HepG2 (cell line): ENCODE measurements around the gene RABL2A. TPM values are rescaled to one million over a fixed set of nuclear protein-coding genes. Genes with fewer than 3 reads are reported as not detected.

Source experiments
- RARA ChIP-seq: IDR thresholded peaks from 2 replicates; pipeline ENCODE4 v1.6.1; 2016; ENCODE audit warnings: missing genetic modification reagents, missing compliant biosample characterization
- REPIN1 ChIP-seq: sonication (generic); formaldehyde crosslinking; IDR thresholded peaks from 2 replicates; pipeline ENCODE4 v1.8.0; 2022; ENCODE audit warnings: missing genetic modification reagents, low read depth, mild to moderate bottlenecking, borderline replicate concordance
- SP5 ChIP-seq: IDR thresholded peaks from 2 replicates; pipeline ENCODE4 v1.6.1; 2016; ENCODE audit warnings: low read depth, borderline replicate concordance
- SRY ChIP-seq: sonication (generic); formaldehyde crosslinking; IDR thresholded peaks from 2 replicates; pipeline ENCODE4 v1.8.0; 2022; ENCODE audit warnings: mild to moderate bottlenecking, missing genetic modification reagents
- TMF1 ChIP-seq: sonication (generic); formaldehyde crosslinking; IDR thresholded peaks from 2 replicates; pipeline ENCODE4 v1.8.1; 2022; ENCODE audit warnings: low read depth, missing genetic modification reagents
- ZBTB7B ChIP-seq: sonication (generic); formaldehyde crosslinking; IDR thresholded peaks from 2 replicates; pipeline ENCODE4 v1.4.0; 2020; ENCODE audit warnings: missing genetic modification reagents
- ZNF143 ChIP-seq: sonication (generic); formaldehyde crosslinking; IDR thresholded peaks from 2 replicates; pipeline ENCODE4 v1.4.0; 2020; ENCODE audit warnings: missing genetic modification reagents
- ZNF441 ChIP-seq: sonication (generic); formaldehyde crosslinking; IDR thresholded peaks from 2 replicates; pipeline ENCODE4 v1.7.0; 2021; ENCODE audit warnings: missing genetic modification reagents, borderline replicate concordance
- ZNF777 ChIP-seq: sonication (generic); formaldehyde crosslinking; IDR thresholded peaks from 2 replicates; pipeline ENCODE4 v1.4.0; 2020; ENCODE audit warnings: missing genetic modification reagents
- polyA plus RNA-seq, 8 experiments: library from polyadenylated mRNA; depleted of rRNA in 3 of 8; stranded (reverse) in 7 of 8; unstranded in 1 of 8; fragments of >200 nt; fragmentation: Illumina TruSeq in 4 of 8; extraction: Trizol in 4 of 8; gene quantifications; 2 replicates each; pipeline versions ENCODE4 v1.2.1 to v1.2.3, GENCODE V29; 2011 to 2016; ENCODE audit warnings: low read depth in 4 of 8, missing spikeins in 1 of 8, mixed read lengths in 1 of 8; ENCODE audit not compliant: insufficient read depth in 1 of 8
- total RNA-seq, 5 experiments: library from RNA; depleted of rRNA; stranded (reverse); fragments of >200 nt; fragmentation: Illumina TruSeq; extraction: Trizol; gene quantifications; 2 replicates each; pipeline ENCODE4 v1.2.3, GENCODE V29; 2016; ENCODE audit warnings: low read depth in 1 of 5
- TF ChIP-seq, protein P1 (sequence below): sonication (generic); formaldehyde crosslinking; IDR thresholded peaks from 2 replicates; pipeline ENCODE4 v1.5.0; 2020; ENCODE audit warnings: mild to moderate bottlenecking, missing genetic modification reagents, borderline replicate concordance
- TF ChIP-seq, protein P2 (sequence below): IDR thresholded peaks from 2 replicates; pipeline ENCODE4 v1.6.1; 2016; ENCODE audit warnings: low read depth, borderline replicate concordance
- TF ChIP-seq, protein P3 (sequence below): sonication (generic); formaldehyde crosslinking; IDR thresholded peaks from 2 replicates; pipeline ENCODE4 v1.8.0; 2022; ENCODE audit warnings: missing genetic modification reagents, mild to moderate bottlenecking, moderate library complexity, borderline replicate concordance
- TF ChIP-seq, protein P4 (sequence below): sonication (generic); formaldehyde crosslinking; IDR thresholded peaks from 2 replicates; pipeline ENCODE4 v1.4.0; 2020; ENCODE audit warnings: missing genetic modification reagents, borderline replicate concordance
- TF ChIP-seq, protein P5 (sequence below): sonication (generic); formaldehyde crosslinking; IDR thresholded peaks from 2 replicates; pipeline ENCODE4 v1.8.1; 2022; ENCODE audit warnings: low read depth, mild to moderate bottlenecking, missing genetic modification reagents
- TF ChIP-seq, protein P6 (sequence below): IDR thresholded peaks from 2 replicates; pipeline ENCODE4 v1.6.1; 2016; ENCODE audit warnings: missing compliant biosample characterization, missing genetic modification reagents, borderline replicate concordance

The RABL2A gene
- total and polyA plus RNA-seq, 2 of the 13 experiments (the other 11 are each of a cell fraction or from before 2014, with no cell fraction given) = 9.6 to 13.4 TPM

DNA sequence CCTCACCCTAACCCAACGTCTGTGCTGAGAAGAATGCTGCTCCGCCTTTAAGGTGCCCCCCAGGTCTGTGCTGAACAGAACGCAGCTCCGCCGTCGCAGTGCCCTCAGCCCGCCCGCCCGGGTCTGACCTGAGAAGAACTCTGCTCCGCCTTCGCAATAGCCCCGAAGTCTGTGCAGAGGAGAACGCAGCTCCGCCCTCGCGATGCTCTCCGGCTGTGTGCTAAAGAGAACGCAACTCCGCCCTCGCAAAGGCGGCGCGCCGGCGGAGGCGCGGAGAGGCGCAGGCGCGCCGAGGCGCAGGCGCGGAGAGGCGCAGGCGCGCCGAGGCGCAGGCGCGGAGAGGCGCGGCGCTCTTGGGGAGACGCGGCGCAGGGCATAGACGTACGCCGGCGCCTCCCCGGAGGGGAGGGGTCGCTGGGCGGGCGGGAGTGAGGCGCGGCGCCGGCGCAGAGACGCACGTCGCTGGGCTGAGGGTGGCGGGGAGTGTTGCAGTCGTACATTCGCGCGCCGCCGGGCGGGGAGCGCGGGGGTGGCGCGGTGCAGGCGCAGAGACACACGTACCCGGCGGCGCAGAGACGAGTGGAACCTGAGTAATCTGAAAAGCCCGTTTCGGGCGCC, 23.5 kb upstream of the RABL2A start (continued):
- TF ChIP-seq, protein P1, sequence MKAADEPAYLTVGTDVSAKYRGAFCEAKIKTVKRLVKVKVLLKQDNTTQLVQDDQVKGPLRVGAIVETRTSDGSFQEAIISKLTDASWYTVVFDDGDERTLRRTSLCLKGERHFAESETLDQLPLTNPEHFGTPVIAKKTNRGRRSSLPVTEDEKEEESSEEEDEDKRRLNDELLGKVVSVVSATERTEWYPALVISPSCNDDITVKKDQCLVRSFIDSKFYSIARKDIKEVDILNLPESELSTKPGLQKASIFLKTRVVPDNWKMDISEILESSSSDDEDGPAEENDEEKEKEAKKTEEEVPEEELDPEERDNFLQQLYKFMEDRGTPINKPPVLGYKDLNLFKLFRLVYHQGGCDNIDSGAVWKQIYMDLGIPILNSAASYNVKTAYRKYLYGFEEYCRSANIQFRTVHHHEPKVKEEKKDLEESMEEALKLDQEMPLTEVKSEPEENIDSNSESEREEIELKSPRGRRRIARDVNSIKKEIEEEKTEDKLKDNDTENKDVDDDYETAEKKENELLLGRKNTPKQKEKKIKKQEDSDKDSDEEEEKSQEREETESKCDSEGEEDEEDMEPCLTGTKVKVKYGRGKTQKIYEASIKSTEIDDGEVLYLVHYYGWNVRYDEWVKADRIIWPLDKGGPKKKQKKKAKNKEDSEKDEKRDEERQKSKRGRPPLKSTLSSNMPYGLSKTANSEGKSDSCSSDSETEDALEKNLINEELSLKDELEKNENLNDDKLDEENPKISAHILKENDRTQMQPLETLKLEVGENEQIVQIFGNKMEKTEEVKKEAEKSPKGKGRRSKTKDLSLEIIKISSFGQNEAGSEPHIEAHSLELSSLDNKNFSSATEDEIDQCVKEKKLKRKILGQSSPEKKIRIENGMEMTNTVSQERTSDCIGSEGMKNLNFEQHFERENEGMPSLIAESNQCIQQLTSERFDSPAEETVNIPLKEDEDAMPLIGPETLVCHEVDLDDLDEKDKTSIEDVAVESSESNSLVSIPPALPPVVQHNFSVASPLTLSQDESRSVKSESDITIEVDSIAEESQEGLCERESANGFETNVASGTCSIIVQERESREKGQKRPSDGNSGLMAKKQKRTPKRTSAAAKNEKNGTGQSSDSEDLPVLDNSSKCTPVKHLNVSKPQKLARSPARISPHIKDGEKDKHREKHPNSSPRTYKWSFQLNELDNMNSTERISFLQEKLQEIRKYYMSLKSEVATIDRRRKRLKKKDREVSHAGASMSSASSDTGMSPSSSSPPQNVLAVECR = peak; percentile 73; the same call in 1 of the 2 replicates
- TF ChIP-seq ZNF441 (CRISPR knock-in tag) (peak; percentile 90), TMF1 (peak; percentile 92), SRY (CRISPR knock-in tag) (0 out of 2 replicates have a peak, but pooled peaks have one; percentile 55), SP5 (CRISPR knock-in tag) (peak; percentile 84), RARA (CRISPR knock-in tag) (peak; percentile 49), ZNF777 (CRISPR knock-in tag) (peak; percentile 76; the same call in 1 of the 2 replicates), REPIN1 (CRISPR knock-in tag) (0 out of 2 replicates have a peak, but pooled peaks have one; percentile 28), ZNF143 (CRISPR knock-in tag) (0 out of 2 replicates have a peak, but pooled peaks have one; percentile 40), ZBTB7B (CRISPR knock-in tag) (peak; percentile 27; the same call in 1 of the 2 replicates)
- TF ChIP-seq, protein P2, sequence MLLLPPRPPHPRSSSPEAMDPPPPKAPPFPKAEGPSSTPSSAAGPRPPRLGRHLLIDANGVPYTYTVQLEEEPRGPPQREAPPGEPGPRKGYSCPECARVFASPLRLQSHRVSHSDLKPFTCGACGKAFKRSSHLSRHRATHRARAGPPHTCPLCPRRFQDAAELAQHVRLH = peak; percentile 5; the same call in 1 of the 2 replicates
- TF ChIP-seq, protein P3, sequence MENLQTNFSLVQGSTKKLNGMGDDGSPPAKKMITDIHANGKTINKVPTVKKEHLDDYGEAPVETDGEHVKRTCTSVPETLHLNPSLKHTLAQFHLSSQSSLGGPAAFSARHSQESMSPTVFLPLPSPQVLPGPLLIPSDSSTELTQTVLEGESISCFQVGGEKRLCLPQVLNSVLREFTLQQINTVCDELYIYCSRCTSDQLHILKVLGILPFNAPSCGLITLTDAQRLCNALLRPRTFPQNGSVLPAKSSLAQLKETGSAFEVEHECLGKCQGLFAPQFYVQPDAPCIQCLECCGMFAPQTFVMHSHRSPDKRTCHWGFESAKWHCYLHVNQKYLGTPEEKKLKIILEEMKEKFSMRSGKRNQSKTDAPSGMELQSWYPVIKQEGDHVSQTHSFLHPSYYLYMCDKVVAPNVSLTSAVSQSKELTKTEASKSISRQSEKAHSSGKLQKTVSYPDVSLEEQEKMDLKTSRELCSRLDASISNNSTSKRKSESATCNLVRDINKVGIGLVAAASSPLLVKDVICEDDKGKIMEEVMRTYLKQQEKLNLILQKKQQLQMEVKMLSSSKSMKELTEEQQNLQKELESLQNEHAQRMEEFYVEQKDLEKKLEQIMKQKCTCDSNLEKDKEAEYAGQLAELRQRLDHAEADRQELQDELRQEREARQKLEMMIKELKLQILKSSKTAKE (CRISPR knock-in tag) = peak; percentile 40
- TF ChIP-seq, protein P4, sequence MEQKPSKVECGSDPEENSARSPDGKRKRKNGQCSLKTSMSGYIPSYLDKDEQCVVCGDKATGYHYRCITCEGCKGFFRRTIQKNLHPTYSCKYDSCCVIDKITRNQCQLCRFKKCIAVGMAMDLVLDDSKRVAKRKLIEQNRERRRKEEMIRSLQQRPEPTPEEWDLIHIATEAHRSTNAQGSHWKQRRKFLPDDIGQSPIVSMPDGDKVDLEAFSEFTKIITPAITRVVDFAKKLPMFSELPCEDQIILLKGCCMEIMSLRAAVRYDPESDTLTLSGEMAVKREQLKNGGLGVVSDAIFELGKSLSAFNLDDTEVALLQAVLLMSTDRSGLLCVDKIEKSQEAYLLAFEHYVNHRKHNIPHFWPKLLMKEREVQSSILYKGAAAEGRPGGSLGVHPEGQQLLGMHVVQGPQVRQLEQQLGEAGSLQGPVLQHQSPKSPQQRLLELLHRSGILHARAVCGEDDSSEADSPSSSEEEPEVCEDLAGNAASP = peak; percentile 96; the same call in 1 of the 2 replicates
- TF ChIP-seq, protein P5, sequence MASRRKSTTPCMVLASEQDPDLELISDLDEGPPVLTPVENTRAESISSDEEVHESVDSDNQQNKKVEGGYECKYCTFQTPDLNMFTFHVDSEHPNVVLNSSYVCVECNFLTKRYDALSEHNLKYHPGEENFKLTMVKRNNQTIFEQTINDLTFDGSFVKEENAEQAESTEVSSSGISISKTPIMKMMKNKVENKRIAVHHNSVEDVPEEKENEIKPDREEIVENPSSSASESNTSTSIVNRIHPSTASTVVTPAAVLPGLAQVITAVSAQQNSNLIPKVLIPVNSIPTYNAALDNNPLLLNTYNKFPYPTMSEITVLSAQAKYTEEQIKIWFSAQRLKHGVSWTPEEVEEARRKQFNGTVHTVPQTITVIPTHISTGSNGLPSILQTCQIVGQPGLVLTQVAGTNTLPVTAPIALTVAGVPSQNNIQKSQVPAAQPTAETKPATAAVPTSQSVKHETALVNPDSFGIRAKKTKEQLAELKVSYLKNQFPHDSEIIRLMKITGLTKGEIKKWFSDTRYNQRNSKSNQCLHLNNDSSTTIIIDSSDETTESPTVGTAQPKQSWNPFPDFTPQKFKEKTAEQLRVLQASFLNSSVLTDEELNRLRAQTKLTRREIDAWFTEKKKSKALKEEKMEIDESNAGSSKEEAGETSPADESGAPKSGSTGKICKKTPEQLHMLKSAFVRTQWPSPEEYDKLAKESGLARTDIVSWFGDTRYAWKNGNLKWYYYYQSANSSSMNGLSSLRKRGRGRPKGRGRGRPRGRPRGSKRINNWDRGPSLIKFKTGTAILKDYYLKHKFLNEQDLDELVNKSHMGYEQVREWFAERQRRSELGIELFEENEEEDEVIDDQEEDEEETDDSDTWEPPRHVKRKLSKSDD (CRISPR knock-in tag) = 0 out of 2 replicates have a peak, but pooled peaks have one; percentile 38
- TF ChIP-seq, protein P6, sequence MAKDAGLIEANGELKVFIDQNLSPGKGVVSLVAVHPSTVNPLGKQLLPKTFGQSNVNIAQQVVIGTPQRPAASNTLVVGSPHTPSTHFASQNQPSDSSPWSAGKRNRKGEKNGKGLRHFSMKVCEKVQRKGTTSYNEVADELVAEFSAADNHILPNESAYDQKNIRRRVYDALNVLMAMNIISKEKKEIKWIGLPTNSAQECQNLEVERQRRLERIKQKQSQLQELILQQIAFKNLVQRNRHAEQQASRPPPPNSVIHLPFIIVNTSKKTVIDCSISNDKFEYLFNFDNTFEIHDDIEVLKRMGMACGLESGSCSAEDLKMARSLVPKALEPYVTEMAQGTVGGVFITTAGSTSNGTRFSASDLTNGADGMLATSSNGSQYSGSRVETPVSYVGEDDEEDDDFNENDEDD = peak; percentile 64; the same call in 1 of the 2 replicates
